H54 (cell line): Measurements from ENCODE around the gene CD7.

Experiments used
- DNase-seq: peaks from one replicate; pipeline ENCODE4 v3.0.0; 2011; ENCODE audit warnings: low spot score, mixed read lengths; ENCODE audit not compliant: insufficient read length
- FAIRE-seq: peaks from 3 replicates; lab custom pipeline; 2011; peaks lifted over from hg19 to GRCh38; lab: Jason Lieb, UNC
- POLR2A ChIP-seq: IDR thresholded peaks from 2 replicates; pipeline ENCODE4 v1.6.1; 2011; ENCODE audit warnings: low read depth, mild to moderate bottlenecking, low read length

Gene CD7

DNA sequence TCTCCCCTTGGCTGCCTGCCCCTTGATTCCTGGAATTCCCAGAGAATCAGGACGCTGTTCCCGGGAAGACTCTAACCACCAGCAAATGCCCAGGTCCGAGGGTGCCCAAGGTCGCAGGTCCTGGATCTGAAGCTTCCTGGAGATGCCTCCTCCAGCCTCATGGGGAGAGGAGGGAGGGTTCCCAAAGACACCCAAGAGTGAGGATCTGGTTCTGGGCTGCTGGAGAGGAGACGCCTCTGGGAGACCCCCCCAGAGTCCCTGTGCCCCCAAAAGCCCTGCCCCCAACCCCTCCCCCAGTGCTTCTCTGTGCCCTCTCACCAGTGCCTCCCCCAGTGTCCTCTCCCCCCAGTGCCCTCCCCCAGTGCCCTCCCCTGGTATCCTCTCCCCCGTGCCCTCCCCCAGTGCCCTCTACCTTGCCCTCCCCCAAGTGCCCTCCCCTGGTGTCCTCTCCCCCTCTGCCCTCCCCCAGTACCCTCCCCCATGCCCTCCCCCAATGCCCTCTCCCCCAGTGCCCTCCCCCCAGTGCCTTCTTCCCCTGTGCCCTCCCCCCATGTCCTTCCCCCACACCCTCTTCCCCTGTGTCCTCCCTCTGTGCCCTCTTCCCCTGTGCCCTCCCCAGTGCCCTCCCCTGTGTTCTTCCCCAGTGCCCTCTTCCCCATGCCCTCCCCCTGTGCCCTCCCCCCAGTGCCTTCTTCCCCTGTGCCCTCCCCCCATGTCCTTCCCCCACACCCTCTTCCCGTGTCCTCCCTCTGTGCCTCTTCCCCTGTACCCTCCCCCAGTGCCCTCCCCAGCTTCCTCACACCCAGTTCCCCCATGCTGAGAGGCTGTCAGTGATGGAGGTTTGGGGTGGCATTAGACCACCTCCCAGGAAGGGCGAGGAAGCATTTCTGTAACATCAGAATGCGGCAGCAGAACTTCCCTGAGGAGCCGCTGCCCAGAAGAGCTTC lies 22.5 kb upstream of the CD7 start:
- no peak for TF ChIP-seq POLR2A
- no peak for DNase-seq
- FAIRE-seq: no peak

DNA sequence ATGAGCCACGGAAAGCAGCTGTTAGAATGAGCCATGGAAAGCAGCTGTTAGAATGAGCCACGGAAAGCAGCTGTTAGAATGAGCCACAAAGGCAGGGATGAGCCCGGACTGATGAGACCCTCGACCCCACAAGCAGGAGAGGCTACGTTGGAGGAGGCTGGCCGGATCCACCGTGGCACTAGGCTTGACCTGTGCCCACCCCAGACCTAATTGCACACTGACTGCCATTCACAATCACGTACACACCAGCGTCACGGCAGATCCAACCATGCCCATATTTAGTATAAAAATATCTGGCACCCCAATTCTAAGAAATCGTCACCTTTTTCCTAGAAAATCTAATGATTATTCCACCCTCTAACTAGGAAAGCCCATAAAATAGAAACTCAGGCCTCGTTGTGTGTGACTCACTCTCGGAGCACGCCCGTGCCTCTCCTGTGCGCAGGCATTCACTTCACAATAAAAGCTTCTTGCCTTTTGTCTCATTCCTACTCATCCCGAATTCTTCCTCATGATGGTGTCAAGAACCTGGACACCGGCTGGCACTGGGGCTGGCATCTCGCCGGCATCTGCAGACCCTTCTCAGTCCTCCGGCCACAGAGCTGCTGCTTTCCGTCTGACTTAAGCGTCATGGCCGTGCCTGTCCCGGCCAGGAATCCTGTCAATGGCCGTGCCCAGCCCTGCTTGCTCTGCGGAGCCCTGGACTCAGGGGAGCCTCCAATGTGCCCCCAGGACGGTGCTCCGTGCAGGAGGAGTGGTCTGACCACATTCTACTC lies 21.6 kb upstream of the CD7 start:
- no peak for TF ChIP-seq POLR2A
- FAIRE-seq: no peak
- peak; percentile 94 for DNase-seq

DNA sequence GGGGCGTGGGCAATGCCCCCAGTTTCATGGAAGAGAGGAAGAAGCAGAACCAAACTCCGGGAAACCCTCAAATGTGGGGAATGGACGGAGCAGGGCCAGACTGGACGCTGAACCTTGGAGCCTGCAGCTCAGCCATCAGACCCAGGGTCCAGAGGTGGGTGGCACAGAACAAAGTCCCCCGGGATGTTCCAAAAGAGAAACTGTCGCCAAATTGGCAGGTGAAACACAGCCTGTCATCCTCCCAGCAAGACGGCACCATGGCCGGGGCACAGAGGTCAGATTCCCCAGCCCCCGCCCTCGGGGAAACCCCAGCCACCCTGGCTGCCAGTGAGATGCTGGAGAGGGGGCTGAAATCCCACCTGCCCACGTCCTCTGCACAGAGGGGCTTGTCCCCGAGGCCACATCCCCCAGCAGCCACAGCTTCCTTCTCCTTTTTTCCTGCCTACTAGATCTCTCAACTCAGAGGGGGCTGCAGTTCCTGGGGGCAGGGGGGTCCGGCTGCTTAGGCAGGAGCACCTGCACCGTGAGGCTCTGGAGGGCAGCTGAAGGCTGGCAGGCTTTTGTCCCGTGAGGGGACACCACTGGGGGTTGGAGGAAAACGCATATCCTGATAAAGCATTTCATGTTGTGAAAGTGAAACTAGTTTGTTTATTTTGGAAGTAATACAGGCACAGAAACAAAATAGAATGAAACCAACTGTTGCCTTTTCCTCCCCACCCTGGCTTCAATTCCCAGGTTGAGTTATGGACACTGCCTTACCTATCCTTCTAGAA lies 17.4 kb upstream of the CD7 start:
- no peak for TF ChIP-seq POLR2A
- FAIRE-seq (no peak), DNase-seq (no peak)

DNA sequence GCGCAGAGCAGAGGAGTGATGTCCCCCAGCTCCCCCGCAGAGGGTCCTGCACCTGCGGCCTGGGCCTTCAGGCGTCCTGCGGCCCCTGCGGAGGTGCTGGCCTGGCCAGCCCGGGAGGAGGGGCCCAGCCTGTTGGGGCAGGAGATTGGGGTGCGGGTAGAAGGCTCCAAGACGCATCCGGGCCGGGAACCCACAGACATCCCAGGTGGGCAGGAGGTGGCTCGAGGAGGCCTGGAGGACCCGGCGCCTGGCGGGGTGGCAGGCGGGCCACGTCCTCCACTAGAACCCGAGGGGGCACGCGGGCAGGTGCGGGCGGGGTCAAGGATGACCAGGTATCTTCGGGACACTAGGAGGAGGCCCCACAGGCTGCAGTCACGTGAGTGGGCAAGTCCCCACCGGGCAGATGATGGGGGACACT lies 16.8 kb upstream of the CD7 start:
- no peak for DNase-seq
- FAIRE-seq: no peak
- TF ChIP-seq POLR2A: no peak

DNA sequence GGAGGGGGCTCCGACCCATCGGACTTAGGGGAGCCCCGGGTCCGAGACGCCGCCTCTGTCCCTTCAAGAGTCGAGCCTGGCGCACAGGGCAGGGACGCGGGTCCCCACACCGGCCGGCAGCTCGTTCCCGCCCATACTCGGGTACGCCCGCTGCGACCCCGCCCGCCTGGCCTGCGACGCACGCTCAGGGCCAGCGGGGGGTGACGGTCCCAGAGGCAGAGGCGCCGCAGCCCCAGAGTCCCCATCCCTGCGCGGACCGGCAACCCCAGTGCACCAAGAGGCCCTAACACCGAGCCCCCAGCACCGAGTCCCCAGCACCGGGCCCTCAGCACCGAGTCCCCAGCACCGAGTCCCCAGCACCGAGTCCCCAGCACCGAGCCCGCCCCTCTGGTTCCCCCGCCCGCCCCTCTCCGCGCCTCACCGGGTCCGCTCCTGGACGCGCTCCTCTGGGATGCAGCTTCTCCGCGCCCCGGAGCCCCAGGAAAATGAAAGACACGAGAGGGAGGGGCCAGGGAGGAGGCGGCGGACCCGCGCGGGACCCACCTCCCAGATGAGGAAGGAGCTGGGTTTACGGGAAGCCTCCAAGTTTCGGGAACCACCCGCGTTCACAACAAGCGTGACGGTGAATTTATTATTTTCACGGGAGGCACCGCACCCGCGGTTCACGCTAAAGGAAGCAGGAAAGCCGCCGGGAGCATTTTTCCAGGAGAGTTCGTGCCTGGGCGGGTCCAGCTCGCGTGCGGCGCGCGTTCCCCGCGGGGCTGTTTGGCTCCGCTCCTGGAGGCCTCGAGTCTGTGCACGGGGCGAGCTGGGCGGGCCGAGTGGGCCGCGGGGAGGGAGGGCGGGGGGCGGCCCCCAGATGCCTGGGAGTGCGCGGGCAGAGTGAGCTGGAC lies 16.1 kb upstream of the CD7 start, which contains the start of gene SECTM1:
Gene SECTM1, minus strand, starts transcription at position 488 of the 893 bp plus-strand sequence. CDS start 6,526 bp downstream, outside the sequence.
- DNase-seq: no peak
- no peak for TF ChIP-seq POLR2A

DNA sequence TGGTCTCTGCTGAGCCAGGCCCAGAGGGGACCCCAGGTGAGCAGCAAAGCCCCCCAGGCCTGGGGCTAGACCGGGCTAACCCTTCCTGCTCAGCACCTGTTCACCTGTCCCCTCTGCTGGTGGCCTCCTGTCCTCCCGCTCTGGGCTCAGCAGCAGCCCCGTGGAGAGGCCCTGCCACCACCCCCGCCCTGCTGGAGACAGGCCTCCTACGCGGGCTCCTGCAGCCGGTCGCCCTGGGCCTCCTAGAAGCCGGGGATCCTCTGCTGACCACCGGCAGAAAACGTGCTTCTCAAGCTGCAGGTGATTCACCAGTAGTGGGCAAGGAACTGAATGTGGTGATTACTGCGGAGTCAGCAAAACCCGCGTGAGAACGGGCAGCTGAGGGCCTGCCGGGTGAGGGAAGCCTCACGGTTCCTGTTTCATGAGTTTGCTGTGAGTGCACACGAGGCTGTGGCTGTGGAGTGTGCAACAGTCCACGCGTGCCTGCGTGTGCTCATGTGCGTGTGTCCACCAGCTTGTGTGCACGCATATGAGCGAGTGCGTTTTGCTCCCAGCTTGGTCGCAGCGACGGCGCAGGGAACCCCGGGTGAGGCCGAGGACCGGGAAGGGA lies 15.4 kb upstream of the CD7 start:
- no peak for TF ChIP-seq POLR2A
- DNase-seq (peak; percentile 70), FAIRE-seq (no peak)

More for the DNA sequence above, 16.1 kb upstream of the CD7 start, which contains the start of gene SECTM1:
- FAIRE-seq: no peak

DNA sequence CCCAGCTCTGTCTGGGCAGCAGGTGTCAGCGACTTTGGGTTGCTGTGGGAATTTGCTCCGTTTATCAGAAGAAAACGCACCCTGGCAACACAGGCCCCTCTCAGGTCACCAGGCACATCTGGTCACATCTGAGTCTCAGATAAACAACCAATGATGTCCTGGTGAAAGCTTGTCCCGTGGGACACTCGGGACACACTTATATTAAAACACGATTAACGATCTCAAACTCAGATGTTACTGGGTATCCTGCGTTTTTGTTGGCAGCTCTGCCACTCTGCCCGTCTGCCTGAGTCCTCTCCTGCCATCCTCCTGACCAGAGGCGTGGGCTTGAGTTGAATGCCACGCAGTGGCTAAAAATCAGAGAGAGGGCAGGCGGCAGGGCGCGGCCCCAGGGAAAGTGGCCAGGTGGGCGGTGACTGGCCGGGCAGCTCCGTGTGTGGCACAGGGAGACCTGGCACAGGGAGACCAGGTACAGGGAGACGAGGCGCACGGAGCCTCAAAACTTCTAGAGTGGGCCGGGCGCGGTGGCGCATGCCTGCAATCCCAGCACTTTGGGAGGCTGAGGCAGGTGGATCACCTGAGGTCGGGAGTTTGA lies 14.0 kb upstream of the CD7 start:
- TF ChIP-seq POLR2A: no peak
- FAIRE-seq (no peak), DNase-seq (no peak)

DNA sequence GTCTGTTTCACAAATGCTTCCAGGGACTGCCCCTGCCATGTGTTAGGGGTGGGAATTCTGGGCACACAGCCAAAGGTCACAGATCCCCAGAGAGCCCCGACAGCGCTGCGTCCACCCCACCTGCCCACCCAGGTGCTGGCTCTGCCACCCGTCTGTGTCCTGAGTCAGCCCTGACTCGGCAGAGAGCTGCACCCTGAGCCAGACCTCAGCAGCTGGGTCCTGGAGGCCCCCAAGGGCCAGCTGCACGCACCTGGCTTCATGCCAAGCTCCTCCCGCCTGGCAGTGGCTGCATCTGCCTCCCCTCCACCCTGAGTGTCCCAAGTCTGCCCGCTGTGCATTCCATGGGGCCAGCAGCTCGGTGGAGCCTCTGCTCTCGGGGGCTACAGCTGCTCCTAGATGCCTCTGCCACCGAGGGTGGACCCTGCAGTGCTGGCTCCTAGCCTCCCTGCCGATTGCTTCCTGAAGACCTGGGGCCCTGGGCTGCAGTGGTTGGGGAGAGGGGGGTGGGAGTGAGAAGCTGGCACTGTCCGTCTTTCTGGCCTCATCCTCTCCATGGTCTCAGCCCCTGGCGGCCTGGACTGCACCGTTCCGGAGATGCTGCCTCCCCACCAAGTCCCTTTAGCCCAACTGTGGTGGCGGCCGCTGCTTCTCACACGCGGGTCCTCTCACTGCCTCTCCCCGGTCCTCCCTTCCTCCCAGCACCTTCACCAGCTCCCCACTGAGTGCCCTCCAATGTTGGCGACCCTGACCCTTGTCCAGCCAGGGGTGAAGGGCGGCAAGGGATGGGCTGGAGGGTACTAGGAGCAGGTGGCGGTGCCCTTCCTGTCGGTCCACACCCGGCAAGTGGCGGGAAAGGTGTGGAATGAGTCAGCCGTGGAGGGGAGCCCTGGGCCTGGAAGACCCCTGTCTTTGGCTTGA lies 13.2 kb upstream of the CD7 start:
- DNase-seq (peak; percentile 70), FAIRE-seq (no peak)
- no peak for TF ChIP-seq POLR2A

DNA sequence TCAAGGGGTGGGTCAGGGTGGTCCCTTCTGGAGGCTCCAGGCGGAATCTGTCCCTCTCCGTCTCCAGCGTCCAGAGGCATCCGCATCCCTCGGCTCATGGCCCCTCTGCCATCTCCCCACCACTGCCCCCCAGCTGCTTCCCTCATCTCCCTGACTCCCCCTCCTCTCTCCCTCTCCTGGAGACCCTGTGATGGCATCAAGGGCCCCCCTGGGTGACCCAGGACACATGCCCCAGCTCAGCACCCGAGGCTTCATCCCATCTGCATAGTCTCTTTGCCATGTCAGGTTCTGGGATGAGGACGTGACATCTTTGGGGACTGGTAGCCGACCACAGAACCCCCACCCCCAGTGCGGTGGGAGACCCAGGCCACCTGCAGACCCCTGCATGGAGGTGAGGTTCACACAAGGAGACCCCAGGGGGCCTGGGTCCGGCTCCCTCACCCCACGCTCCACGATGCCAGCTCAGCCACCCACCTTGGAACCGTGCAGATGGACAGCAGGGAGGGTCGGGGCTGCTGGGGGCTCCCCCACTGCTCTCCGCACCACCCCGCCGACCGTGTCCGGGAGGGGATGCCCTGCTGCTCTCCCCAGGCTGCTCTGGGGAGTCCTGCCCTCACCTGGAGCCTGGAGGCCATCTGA lies 12.4 kb upstream of the CD7 start:
- no peak for DNase-seq
- no peak for FAIRE-seq
- no peak for TF ChIP-seq POLR2A

DNA sequence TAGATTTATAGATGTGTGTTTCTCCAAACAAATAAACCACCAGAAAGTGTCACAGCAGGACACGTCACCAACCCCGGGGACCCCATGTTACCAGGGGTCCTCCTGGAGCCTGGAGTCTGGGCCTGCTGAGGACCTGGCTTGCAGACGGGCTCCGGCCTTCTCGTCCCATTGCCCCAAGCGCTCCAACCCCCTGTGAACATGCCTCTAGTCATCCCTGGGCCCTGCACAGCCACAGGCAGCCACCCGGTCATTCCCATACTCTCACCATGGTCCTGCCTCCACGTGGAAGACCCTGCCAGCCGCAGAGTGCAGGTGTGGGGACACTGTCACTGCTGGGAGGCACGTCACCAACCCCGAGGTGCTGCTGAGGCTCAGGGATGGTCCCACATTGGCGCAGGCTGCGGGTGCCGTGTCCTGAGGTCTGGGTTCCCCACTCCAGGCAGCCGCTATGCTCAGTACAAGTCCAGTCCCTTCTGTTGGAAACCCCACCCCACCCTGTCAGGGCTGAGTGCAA lies 11.6 kb upstream of the CD7 start:
- no peak for DNase-seq

More for the DNA sequence above, 11.6 kb upstream of the CD7 start:
- FAIRE-seq: no peak
- TF ChIP-seq POLR2A: no peak
